GM23338 (cell line): Measurements from ENCODE around the gene PSMD6. TPM values are rescaled to one million over a fixed set of nuclear protein-coding genes. Genes with fewer than 3 reads are reported as not detected.

Source experiments
- ATAC-seq: fragments of 200-7000 bp; cut with Tn5 transposase; 3 replicates; pipeline ENCODE4 v1.9.1; 2020
- DNase-seq: peaks from one replicate; pipeline ENCODE4 v3.0.0-alpha.2; 2015; ENCODE audit warnings: low spot score
- H2AFZ ChIP-seq: fragments of 200-600 bp; sonication (generic); 2 replicates; pipeline ENCODE4 v1.8.0; 2016; ENCODE audit warnings: antibody characterized with exemption, mild to moderate bottlenecking, moderate library complexity
- H3F3A ChIP-seq: fragments of 200-600 bp; sonication (generic); replicated peaks from 2 replicates; pipeline ENCODE4 v1.8.0; 2017; ENCODE audit warnings: antibody characterized with exemption, mixed run types, low read depth
- H3K27ac ChIP-seq: fragments of 200-600 bp; sonication (generic); 2 replicates; pipeline ENCODE4 v1.6.1; 2016; ENCODE audit warnings: low read depth
- H3K27me3 ChIP-seq: fragments of 200-600 bp; sonication (generic); 2 replicates; pipeline ENCODE4 v1.8.0; 2016; ENCODE audit warnings: mild to moderate bottlenecking, mixed run types, moderate library complexity; ENCODE audit not compliant: insufficient read depth
- H3K36me3 ChIP-seq: fragments of 200-600 bp; sonication (generic); 2 replicates; pipeline ENCODE4 v1.8.0; 2016; ENCODE audit warnings: mild to moderate bottlenecking; ENCODE audit not compliant: insufficient read depth
- H3K4me1 ChIP-seq: fragments of 200-600 bp; sonication (generic); 2 replicates; pipeline ENCODE4 v1.8.0; 2016; ENCODE audit warnings: mild to moderate bottlenecking, moderate library complexity; ENCODE audit not compliant: insufficient read depth
- H3K4me2 ChIP-seq: fragments of 200-600 bp; sonication (generic); 2 replicates; pipeline ENCODE4 v1.7.1; 2017; ENCODE audit warnings: mixed run types
- H3K4me3 ChIP-seq: fragments of 200-600 bp; sonication (generic); 2 replicates; pipeline ENCODE4 v1.6.1; 2016; ENCODE audit warnings: mixed run types
- H3K79me2 ChIP-seq: fragments of 200-600 bp; sonication (generic); replicated peaks from 2 replicates; pipeline ENCODE4 v1.8.0; 2017; ENCODE audit warnings: mild to moderate bottlenecking; ENCODE audit not compliant: insufficient read depth
- H3K9me2 ChIP-seq: fragments of 200-600 bp; sonication (generic); 2 replicates; pipeline ENCODE4 v1.8.0; 2017; ENCODE audit not compliant: insufficient read depth
- H4K20me1 ChIP-seq: fragments of 200-600 bp; sonication (generic); replicated peaks from 2 replicates; pipeline ENCODE4 v1.8.0; 2017; ENCODE audit warnings: mild to moderate bottlenecking; ENCODE audit not compliant: insufficient read depth
- H3K27ac Mint-ChIP-seq: 2 replicates; pipeline ENCODE4 v1.8.0; 2020; ENCODE audit warnings: inconsistent platforms, mild to moderate bottlenecking, moderate library complexity, mixed read lengths
- H3K27me3 Mint-ChIP-seq: 3 replicates; pipeline ENCODE4 v1.8.0; 2022; ENCODE audit warnings: low read depth, mild to moderate bottlenecking, moderate library complexity, mixed read lengths, inconsistent platforms; ENCODE audit not compliant: insufficient read depth, poor library complexity
- H3K36me3 Mint-ChIP-seq: 3 replicates; pipeline ENCODE4 v1.8.0; 2021; ENCODE audit warnings: low read depth, mild to moderate bottlenecking, inconsistent platforms, moderate library complexity, mixed read lengths
- H3K4me1 Mint-ChIP-seq: 3 replicates; pipeline ENCODE4 v1.8.0; 2020; ENCODE audit warnings: mild to moderate bottlenecking, inconsistent platforms, mixed read lengths
- H3K4me3 Mint-ChIP-seq: 3 replicates; pipeline ENCODE4 v1.8.0; 2021; ENCODE audit warnings: moderate library complexity, mild to moderate bottlenecking, inconsistent platforms, mixed read lengths
- H3K9me3 Mint-ChIP-seq: 3 replicates; pipeline ENCODE4 v1.8.0; 2020; ENCODE audit warnings: moderate library complexity, mild to moderate bottlenecking, inconsistent platforms, mixed read lengths
- CREB1 ChIP-seq: fragments of 250-450 bp; sonication (Bioruptor Pico); IDR thresholded peaks from 2 replicates; pipeline ENCODE4 v1.5.0; 2020; ENCODE audit warnings: low read depth, mild to moderate bottlenecking, moderate library complexity
- EZH2 ChIP-seq: fragments of 200-600 bp; sonication (generic); IDR thresholded peaks from one replicate; pipeline ENCODE4 v1.8.0; 2017; ENCODE audit warnings: antibody characterized with exemption, mild to moderate bottlenecking, low read depth; ENCODE audit not compliant: unreplicated experiment
- NANOG ChIP-seq: IDR thresholded peaks from 2 replicates; pipeline ENCODE4 v1.6.1; 2016; ENCODE audit warnings: antibody characterized with exemption, borderline replicate concordance
- ZNF331 ChIP-seq: fragments of 250-450 bp; sonication (Bioruptor Pico); IDR thresholded peaks from 2 replicates; pipeline ENCODE4 v1.5.0; 2020; ENCODE audit warnings: low read depth, mild to moderate bottlenecking, moderate library complexity
- polyA plus RNA-seq: library from polyadenylated mRNA; unstranded; fragments of >200 nt; fragmentation: Nextera tagmentation; extraction: Ambion mirVana; gene quantifications from 2 replicates; pipeline ENCODE4 v1.2.1, GENCODE V29; 2016
- total RNA-seq: library from RNA; depleted of rRNA; stranded (reverse); fragments of >200 nt; shearing (Covaris generic); gene quantifications from 2 replicates; pipeline ENCODE4 v1.2.3, GENCODE V29; 2014
- TF ChIP-seq, protein P1 (sequence below), 2 experiments: fragments of 200-600 bp in 1 of 2; sonication (generic) in 1 of 2; conservative IDR thresholded peaks; 2 replicates each; pipeline versions ENCODE4 v1.5.1 to v1.6.1; 2016 to 2017; ENCODE audit warnings: antibody characterized with exemption in 2 of 2, low read depth in 2 of 2, mild to moderate bottlenecking in 2 of 2, moderate library complexity in 1 of 2
- TF ChIP-seq, protein P2 (sequence below): fragments of 250-450 bp; sonication (Bioruptor Pico); IDR thresholded peaks from 2 replicates; pipeline ENCODE4 v1.5.0; 2020; ENCODE audit warnings: mild to moderate bottlenecking, moderate library complexity
- TF ChIP-seq, protein P3 (sequence below): IDR thresholded peaks from 2 replicates; pipeline ENCODE4 v1.6.1; 2016; ENCODE audit warnings: antibody characterized with exemption

PSMD6 gene
- total and polyA plus RNA-seq, 2 experiments from 2014 or later = 98.1 to 205 TPM

DNA sequence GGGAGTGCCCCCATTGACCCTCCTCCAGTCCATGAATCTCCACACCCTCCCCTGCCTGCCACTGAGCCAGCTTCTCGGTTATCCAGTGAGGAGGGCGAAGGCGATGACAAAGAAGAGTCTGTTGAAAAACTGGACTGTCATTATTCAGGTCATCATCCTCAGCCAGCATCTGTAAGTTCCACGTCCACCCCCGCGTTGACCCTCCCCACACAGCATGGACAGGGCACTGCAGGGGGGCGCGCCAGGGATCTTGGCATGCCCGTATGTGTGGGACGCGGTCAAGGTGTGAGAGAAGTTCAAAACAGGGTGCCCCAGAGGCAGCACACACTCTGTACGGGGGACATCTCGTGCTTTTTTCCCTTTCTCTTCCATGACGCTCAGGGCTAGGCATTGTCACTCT is 33.1 kb downstream of the PSMD6 start:
- Mint-ChIP-seq H3K4me3 (no peak overlapping the region), H3K9me3 (no peaks in the 10 kb centered on the region), H3K27me3 (no peaks in the 10 kb centered on the region), H3K4me1 (peaks cover 20% of the 10 kb centered on the region; the same call in 2 of the 3 replicates), H3K27ac (no peak overlapping the region), H3K36me3 (peaks cover 36% of the 10 kb centered on the region)
- TF ChIP-seq, protein P1, sequence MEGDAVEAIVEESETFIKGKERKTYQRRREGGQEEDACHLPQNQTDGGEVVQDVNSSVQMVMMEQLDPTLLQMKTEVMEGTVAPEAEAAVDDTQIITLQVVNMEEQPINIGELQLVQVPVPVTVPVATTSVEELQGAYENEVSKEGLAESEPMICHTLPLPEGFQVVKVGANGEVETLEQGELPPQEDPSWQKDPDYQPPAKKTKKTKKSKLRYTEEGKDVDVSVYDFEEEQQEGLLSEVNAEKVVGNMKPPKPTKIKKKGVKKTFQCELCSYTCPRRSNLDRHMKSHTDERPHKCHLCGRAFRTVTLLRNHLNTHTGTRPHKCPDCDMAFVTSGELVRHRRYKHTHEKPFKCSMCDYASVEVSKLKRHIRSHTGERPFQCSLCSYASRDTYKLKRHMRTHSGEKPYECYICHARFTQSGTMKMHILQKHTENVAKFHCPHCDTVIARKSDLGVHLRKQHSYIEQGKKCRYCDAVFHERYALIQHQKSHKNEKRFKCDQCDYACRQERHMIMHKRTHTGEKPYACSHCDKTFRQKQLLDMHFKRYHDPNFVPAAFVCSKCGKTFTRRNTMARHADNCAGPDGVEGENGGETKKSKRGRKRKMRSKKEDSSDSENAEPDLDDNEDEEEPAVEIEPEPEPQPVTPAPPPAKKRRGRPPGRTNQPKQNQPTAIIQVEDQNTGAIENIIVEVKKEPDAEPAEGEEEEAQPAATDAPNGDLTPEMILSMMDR (conservative IDR thresholded peaks at IDR 0.05; ENCODE audit: low read depth in 2 of 2) = no peak
- DNase-seq (no peak), ATAC-seq (no peak)
- H3K79me2 ChIP-seq = no peaks in the 10 kb centered on the region
- no peak overlapping the region for H3K4me2 ChIP-seq
- peaks cover 9% of the 10 kb centered on the region; the same call in 1 of the 2 replicates for H4K20me1 ChIP-seq
- H2AFZ ChIP-seq = no peak overlapping the region
- H3K36me3 ChIP-seq = peaks cover 4% of the 10 kb centered on the region; the same call in 1 of the 2 replicates
- H3K27me3 ChIP-seq = no peaks in the 10 kb centered on the region
- H3K4me3 ChIP-seq = no peak overlapping the region
- no peaks in the 10 kb centered on the region for H3F3A ChIP-seq
- H3K4me1 ChIP-seq = peaks cover 5% of the 10 kb centered on the region; the same call in 1 of the 2 replicates
- H3K27ac ChIP-seq = no peak overlapping the region
- no peaks in the 10 kb centered on the region for H3K9me2 ChIP-seq

DNA sequence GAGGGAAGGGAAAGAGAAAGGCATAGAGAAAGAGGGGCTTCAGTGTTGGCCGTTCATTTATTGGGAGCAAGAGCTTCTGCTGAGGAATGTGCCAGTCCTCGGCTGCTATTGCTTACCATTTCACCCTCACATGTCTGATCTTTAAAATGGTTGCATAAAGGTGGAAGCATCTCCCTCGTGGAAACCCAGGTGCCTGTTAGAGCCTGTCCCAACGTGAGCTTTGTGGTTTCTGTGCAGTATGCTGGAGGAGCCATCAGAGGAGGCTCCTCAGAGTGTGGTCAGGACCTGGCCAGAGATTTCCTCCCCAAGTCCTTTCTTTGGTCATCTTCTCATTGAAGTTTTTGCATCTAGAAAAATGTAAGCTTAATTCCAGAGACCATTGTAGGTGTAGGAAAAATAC is 34.4 kb downstream of the PSMD6 start:
- Histone ChIP-seq H4K20me1 (peaks cover 9% of the 10 kb centered on the region; the same call in 1 of the 2 replicates), H3K36me3 (peaks cover 4% of the 10 kb centered on the region; the same call in 1 of the 2 replicates), H3K79me2 (no peaks in the 10 kb centered on the region), H3K4me3 (no peak overlapping the region), H3K9me2 (no peaks in the 10 kb centered on the region), H2AFZ (no peak overlapping the region), H3K27ac (no peak overlapping the region), H3K4me1 (peaks cover 5% of the 10 kb centered on the region; the same call in 1 of the 2 replicates), H3K27me3 (no peaks in the 10 kb centered on the region), H3K4me2 (no peak overlapping the region), H3F3A (no peaks in the 10 kb centered on the region)
- H3K4me3 Mint-ChIP-seq = no peak overlapping the region
- no peaks in the 10 kb centered on the region for H3K9me3 Mint-ChIP-seq
- ATAC-seq = no peak
- no peak overlapping the region for H3K27ac Mint-ChIP-seq
- peaks cover 29% of the 10 kb centered on the region for H3K36me3 Mint-ChIP-seq
- DNase-seq = no peak
- H3K4me1 Mint-ChIP-seq = peaks cover 20% of the 10 kb centered on the region; the same call in 2 of the 3 replicates
- H3K27me3 Mint-ChIP-seq = no peaks in the 10 kb centered on the region
- TF ChIP-seq NANOG (no peak), CREB1 (CRISPR knock-in tag) (no peak), ZNF331 (CRISPR knock-in tag) (no peak), EZH2 (no peak)
- TF ChIP-seq, protein P2, sequence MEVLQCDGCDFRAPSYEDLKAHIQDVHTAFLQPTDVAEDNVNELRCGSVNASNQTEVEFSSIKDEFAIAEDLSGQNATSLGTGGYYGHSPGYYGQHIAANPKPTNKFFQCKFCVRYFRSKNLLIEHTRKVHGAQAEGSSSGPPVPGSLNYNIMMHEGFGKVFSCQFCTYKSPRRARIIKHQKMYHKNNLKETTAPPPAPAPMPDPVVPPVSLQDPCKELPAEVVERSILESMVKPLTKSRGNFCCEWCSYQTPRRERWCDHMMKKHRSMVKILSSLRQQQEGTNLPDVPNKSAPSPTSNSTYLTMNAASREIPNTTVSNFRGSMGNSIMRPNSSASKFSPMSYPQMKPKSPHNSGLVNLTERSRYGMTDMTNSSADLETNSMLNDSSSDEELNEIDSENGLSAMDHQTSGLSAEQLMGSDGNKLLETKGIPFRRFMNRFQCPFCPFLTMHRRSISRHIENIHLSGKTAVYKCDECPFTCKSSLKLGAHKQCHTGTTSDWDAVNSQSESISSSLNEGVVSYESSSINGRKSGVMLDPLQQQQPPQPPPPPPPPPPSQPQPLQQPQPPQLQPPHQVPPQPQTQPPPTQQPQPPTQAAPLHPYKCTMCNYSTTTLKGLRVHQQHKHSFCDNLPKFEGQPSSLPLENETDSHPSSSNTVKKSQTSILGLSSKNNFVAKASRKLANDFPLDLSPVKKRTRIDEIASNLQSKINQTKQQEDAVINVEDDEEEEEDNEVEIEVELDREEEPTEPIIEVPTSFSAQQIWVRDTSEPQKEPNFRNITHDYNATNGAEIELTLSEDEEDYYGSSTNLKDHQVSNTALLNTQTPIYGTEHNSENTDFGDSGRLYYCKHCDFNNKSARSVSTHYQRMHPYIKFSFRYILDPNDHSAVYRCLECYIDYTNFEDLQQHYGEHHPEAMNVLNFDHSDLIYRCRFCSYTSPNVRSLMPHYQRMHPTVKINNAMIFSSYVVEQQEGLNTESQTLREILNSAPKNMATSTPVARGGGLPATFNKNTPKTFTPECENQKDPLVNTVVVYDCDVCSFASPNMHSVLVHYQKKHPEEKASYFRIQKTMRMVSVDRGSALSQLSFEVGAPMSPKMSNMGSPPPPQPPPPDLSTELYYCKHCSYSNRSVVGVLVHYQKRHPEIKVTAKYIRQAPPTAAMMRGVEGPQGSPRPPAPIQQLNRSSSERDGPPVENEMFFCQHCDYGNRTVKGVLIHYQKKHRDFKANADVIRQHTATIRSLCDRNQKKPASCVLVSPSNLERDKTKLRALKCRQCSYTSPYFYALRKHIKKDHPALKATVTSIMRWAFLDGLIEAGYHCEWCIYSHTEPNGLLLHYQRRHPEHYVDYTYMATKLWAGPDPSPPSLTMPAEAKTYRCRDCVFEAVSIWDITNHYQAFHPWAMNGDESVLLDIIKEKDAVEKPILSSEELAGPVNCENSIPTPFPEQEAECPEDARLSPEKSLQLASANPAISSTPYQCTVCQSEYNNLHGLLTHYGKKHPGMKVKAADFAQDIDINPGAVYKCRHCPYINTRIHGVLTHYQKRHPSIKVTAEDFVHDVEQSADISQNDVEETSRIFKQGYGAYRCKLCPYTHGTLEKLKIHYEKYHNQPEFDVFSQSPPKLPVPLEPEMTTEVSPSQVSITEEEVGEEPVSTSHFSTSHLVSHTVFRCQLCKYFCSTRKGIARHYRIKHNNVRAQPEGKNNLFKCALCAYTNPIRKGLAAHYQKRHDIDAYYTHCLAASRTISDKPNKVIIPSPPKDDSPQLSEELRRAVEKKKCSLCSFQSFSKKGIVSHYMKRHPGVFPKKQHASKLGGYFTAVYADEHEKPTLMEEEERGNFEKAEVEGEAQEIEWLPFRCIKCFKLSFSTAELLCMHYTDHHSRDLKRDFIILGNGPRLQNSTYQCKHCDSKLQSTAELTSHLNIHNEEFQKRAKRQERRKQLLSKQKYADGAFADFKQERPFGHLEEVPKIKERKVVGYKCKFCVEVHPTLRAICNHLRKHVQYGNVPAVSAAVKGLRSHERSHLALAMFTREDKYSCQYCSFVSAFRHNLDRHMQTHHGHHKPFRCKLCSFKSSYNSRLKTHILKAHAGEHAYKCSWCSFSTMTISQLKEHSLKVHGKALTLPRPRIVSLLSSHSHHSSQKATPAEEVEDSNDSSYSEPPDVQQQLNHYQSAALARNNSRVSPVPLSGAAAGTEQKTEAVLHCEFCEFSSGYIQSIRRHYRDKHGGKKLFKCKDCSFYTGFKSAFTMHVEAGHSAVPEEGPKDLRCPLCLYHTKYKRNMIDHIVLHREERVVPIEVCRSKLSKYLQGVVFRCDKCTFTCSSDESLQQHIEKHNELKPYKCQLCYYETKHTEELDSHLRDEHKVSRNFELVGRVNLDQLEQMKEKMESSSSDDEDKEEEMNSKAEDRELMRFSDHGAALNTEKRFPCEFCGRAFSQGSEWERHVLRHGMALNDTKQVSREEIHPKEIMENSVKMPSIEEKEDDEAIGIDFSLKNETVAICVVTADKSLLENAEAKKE (CRISPR knock-in tag) = no peak
- TF ChIP-seq, protein P3, sequence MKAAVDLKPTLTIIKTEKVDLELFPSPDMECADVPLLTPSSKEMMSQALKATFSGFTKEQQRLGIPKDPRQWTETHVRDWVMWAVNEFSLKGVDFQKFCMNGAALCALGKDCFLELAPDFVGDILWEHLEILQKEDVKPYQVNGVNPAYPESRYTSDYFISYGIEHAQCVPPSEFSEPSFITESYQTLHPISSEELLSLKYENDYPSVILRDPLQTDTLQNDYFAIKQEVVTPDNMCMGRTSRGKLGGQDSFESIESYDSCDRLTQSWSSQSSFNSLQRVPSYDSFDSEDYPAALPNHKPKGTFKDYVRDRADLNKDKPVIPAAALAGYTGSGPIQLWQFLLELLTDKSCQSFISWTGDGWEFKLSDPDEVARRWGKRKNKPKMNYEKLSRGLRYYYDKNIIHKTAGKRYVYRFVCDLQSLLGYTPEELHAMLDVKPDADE = no peak
